DOHH2 (cell line): ENCODE measurements around the gene ACP4.

Experiments used
- H3F3A ChIP-seq: fragments of 200-600 bp; sonication (generic), shearing (Covaris generic); 2 replicates; pipeline ENCODE4 v1.6.0; 2016; ENCODE audit warnings: antibody characterized with exemption, mild to moderate bottlenecking; ENCODE audit not compliant: control insufficient read depth, insufficient read depth
- H3K27ac ChIP-seq: fragments of 200-600 bp; sonication (generic); 2 replicates; pipeline ENCODE4 v1.5.1; 2014; ENCODE audit warnings: low read depth, mild to moderate bottlenecking, low read length, moderate library complexity
- H3K27me3 ChIP-seq: fragments of 200-600 bp; sonication (generic); 2 replicates; pipeline ENCODE4 v1.6.1; 2014; ENCODE audit warnings: mild to moderate bottlenecking, low read length, mixed read lengths; ENCODE audit not compliant: control insufficient read depth
- H3K36me3 ChIP-seq: fragments of 200-600 bp; sonication (generic); 2 replicates; pipeline ENCODE4 v1.6.1; 2014; ENCODE audit warnings: mild to moderate bottlenecking, low read length, moderate library complexity, mixed read lengths; ENCODE audit not compliant: control insufficient read depth
- H3K4me1 ChIP-seq: fragments of 200-600 bp; sonication (generic); 2 replicates; pipeline ENCODE4 v1.6.1; 2014; ENCODE audit warnings: mild to moderate bottlenecking, low read length, mixed read lengths; ENCODE audit not compliant: control insufficient read depth
- H3K4me2 ChIP-seq: fragments of 200-600 bp; sonication (generic); 2 replicates; pipeline ENCODE4 v1.6.0; 2014; ENCODE audit warnings: mild to moderate bottlenecking, low read length, moderate library complexity
- H3K4me3 ChIP-seq: fragments of 200-600 bp; sonication (generic); 2 replicates; pipeline ENCODE4 v1.5.1; 2014; ENCODE audit warnings: mild to moderate bottlenecking, low read length, mixed read lengths
- H3K79me2 ChIP-seq: fragments of 200-600 bp; sonication (generic); 2 replicates; pipeline ENCODE4 v1.6.1; 2014; ENCODE audit warnings: mild to moderate bottlenecking, low read length, mixed read lengths; ENCODE audit not compliant: control insufficient read depth
- H3K9me2 ChIP-seq: fragments of 200-600 bp; sonication (generic); replicated peaks from 2 replicates; pipeline ENCODE4 v1.6.1; 2014; ENCODE audit warnings: mild to moderate bottlenecking, low read length, mixed read lengths; ENCODE audit not compliant: control insufficient read depth
- H3K9me3 ChIP-seq: fragments of 200-600 bp; sonication (generic); 2 replicates; pipeline ENCODE4 v1.6.1; 2014; ENCODE audit warnings: antibody characterized with exemption, low read length, mixed read lengths; ENCODE audit not compliant: control insufficient read depth, insufficient read depth
- H4K20me1 ChIP-seq: fragments of 200-600 bp; sonication (generic); 2 replicates; pipeline ENCODE4 v1.6.0; 2014; ENCODE audit warnings: low read depth, mild to moderate bottlenecking, antibody characterized with exemption, low read length, moderate library complexity; ENCODE audit not compliant: control insufficient read depth, insufficient read depth
- EZH2phosphoT487 ChIP-seq: fragments of 200-600 bp; sonication (generic); IDR thresholded peaks from 2 replicates; pipeline ENCODE4 v1.6.1; 2017; ENCODE audit warnings: borderline replicate concordance, mild to moderate bottlenecking, antibody characterized with exemption, low read length, moderate library complexity, mixed read lengths
- TF ChIP-seq, protein P1 (sequence below): fragments of 200-600 bp; sonication (generic); IDR thresholded peaks from one replicate; pipeline ENCODE4 v1.5.1; 2014; ENCODE audit warnings: antibody characterized with exemption, mild to moderate bottlenecking, low read depth, low read length; ENCODE audit not compliant: poor library complexity, severe bottlenecking

The ACP4 gene

GRCh38 chr19:50794074-50794875 lies 4.1 kb downstream of the ACP4 start:
- H3K4me3 ChIP-seq = no peak overlapping the region
- TF ChIP-seq, protein P1, sequence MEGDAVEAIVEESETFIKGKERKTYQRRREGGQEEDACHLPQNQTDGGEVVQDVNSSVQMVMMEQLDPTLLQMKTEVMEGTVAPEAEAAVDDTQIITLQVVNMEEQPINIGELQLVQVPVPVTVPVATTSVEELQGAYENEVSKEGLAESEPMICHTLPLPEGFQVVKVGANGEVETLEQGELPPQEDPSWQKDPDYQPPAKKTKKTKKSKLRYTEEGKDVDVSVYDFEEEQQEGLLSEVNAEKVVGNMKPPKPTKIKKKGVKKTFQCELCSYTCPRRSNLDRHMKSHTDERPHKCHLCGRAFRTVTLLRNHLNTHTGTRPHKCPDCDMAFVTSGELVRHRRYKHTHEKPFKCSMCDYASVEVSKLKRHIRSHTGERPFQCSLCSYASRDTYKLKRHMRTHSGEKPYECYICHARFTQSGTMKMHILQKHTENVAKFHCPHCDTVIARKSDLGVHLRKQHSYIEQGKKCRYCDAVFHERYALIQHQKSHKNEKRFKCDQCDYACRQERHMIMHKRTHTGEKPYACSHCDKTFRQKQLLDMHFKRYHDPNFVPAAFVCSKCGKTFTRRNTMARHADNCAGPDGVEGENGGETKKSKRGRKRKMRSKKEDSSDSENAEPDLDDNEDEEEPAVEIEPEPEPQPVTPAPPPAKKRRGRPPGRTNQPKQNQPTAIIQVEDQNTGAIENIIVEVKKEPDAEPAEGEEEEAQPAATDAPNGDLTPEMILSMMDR = no peak
- no peak for TF ChIP-seq EZH2phosphoT487
- no peaks in the 10 kb centered on the region for H3K9me3 ChIP-seq
- peaks cover 12% of the 10 kb centered on the region; the same call in 1 of the 2 replicates for H4K20me1 ChIP-seq
- no peak overlapping the region for H3K4me2 ChIP-seq
- no peak overlapping the region for H3K27ac ChIP-seq
- peaks cover 35% of the 10 kb centered on the region for H3F3A ChIP-seq
- H3K4me1 ChIP-seq = peaks cover 23% of the 10 kb centered on the region
- no peaks in the 10 kb centered on the region for H3K27me3 ChIP-seq
- H3K79me2 ChIP-seq = peaks cover 4% of the 10 kb centered on the region
- no peaks in the 10 kb centered on the region for H3K9me2 ChIP-seq
- H3K36me3 ChIP-seq = peaks cover 40% of the 10 kb centered on the region

- Histone ChIP-seq H3K4me1 (peaks cover 23% of the 10 kb centered on the region), H3K27ac (no peak overlapping the region)
Observed at GRCh38 chr19:50794876-50795663, 4.9 kb downstream of the ACP4 start.

DNA sequence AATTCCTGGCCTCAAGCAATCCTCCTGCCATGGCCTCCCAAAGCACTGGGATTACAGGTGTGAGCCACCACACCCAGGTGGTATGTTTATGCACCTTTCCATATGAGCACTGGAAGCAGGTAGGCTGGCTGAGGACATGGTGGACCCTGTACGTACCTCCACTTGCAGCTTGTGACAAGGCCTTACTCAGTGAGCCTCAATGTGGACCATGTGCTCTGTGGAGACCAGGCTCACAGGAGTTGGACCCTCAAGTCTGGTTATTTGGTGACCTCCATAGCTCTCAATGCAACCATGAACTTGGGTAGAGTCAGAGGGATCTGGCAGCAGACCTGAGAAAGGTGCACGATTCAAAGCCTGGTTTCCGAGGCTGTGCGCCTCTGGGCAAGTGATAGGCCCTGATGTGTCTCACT lies 5.5 kb downstream of the ACP4 start:
- 0 out of 2 replicates have a peak overlapping the region, but pooled peaks have one; percentile 1 for H3K27ac ChIP-seq
- no peak overlapping the region for H3K4me3 ChIP-seq
- peaks cover 23% of the 10 kb centered on the region for H3K4me1 ChIP-seq
- H4K20me1 ChIP-seq = peaks cover 12% of the 10 kb centered on the region; the same call in 1 of the 2 replicates
- peaks cover 41% of the 10 kb centered on the region for H3F3A ChIP-seq
- TF ChIP-seq, protein P1 = no peak
- TF ChIP-seq EZH2phosphoT487 = no peak
- H3K9me2 ChIP-seq = no peaks in the 10 kb centered on the region
- H3K9me3 ChIP-seq = no peaks in the 10 kb centered on the region
- H3K79me2 ChIP-seq = peaks cover 16% of the 10 kb centered on the region
- H3K27me3 ChIP-seq = no peaks in the 10 kb centered on the region
- no peak overlapping the region for H3K4me2 ChIP-seq
- peaks cover 52% of the 10 kb centered on the region for H3K36me3 ChIP-seq

More at GRCh38 chr19:50794876-50795663, 4.9 kb downstream of the ACP4 start:
- Histone ChIP-seq H4K20me1 (peaks cover 12% of the 10 kb centered on the region; the same call in 1 of the 2 replicates), H3K79me2 (peaks cover 12% of the 10 kb centered on the region), H3K9me2 (no peaks in the 10 kb centered on the region), H3K36me3 (peaks cover 48% of the 10 kb centered on the region), H3K4me2 (no peak overlapping the region), H3F3A (peaks cover 39% of the 10 kb centered on the region), H3K9me3 (no peaks in the 10 kb centered on the region), H3K4me3 (no peak overlapping the region), H3K27me3 (no peaks in the 10 kb centered on the region)
- TF ChIP-seq, protein P1 = peak; percentile 55
- no peak for TF ChIP-seq EZH2phosphoT487
